ENCODE measurements around the gene HOXC11. TPM values are rescaled to one million over a fixed set of nuclear protein-coding genes. Genes with fewer than 3 reads are reported as not detected.

The HOXC11 gene
- total and polyA plus RNA-seq, 7 donors: not detected

DNA sequence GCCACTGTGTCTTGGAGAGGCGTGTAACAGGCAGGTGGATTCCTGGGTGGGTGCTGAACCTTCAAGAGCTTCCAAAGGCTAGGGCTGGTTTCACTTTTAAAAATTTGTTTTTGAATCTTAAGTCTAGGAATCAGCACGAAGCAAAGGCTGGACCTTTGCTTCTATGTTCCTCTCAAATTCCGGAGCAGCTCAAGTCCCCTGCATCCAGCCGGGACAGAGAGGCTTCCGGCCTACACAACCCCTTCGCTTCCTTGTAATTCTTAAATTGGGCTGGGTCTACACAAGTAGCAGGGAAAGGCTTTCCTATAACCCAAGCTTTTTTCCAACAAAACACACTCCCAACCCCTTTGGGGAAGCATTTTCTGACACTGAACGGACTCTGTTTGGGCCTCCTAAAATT lies 9.9 kb upstream of the HOXC11 start:
- Histone ChIP-seq H3K27ac (no peak overlapping the region), H3K9me3 (no peaks in the 10 kb centered on the region), H3K27me3 (peaks cover 95 to 100% (median 99%) of the 10 kb centered on the region in 3 donors), H3K4me1 (peaks cover 0 to 29% (median 17%) of the 10 kb centered on the region in 4 donors), H3K4me3 (no peak overlapping the region), H3K36me3 (no peaks in the 10 kb centered on the region)
- TF ChIP-seq, protein P1, sequence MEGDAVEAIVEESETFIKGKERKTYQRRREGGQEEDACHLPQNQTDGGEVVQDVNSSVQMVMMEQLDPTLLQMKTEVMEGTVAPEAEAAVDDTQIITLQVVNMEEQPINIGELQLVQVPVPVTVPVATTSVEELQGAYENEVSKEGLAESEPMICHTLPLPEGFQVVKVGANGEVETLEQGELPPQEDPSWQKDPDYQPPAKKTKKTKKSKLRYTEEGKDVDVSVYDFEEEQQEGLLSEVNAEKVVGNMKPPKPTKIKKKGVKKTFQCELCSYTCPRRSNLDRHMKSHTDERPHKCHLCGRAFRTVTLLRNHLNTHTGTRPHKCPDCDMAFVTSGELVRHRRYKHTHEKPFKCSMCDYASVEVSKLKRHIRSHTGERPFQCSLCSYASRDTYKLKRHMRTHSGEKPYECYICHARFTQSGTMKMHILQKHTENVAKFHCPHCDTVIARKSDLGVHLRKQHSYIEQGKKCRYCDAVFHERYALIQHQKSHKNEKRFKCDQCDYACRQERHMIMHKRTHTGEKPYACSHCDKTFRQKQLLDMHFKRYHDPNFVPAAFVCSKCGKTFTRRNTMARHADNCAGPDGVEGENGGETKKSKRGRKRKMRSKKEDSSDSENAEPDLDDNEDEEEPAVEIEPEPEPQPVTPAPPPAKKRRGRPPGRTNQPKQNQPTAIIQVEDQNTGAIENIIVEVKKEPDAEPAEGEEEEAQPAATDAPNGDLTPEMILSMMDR (IDR thresholded peaks at IDR 0.05): no peak
- no peak for TF ChIP-seq POLR2A (IDR thresholded peaks at IDR 0.05)
- TF ChIP-seq EP300 (IDR thresholded peaks at IDR 0.05): no peak
- TF ChIP-seq POLR2AphosphoS5 (IDR thresholded peaks at IDR 0.05): no peak
- intact Hi-C loops (cut with DNase I): no loop called here
- DNase-seq: no peak
- 19 to 28% methylated on average over 7 of the region's 7 CpGs for WGBS, 2 donors

DNA sequence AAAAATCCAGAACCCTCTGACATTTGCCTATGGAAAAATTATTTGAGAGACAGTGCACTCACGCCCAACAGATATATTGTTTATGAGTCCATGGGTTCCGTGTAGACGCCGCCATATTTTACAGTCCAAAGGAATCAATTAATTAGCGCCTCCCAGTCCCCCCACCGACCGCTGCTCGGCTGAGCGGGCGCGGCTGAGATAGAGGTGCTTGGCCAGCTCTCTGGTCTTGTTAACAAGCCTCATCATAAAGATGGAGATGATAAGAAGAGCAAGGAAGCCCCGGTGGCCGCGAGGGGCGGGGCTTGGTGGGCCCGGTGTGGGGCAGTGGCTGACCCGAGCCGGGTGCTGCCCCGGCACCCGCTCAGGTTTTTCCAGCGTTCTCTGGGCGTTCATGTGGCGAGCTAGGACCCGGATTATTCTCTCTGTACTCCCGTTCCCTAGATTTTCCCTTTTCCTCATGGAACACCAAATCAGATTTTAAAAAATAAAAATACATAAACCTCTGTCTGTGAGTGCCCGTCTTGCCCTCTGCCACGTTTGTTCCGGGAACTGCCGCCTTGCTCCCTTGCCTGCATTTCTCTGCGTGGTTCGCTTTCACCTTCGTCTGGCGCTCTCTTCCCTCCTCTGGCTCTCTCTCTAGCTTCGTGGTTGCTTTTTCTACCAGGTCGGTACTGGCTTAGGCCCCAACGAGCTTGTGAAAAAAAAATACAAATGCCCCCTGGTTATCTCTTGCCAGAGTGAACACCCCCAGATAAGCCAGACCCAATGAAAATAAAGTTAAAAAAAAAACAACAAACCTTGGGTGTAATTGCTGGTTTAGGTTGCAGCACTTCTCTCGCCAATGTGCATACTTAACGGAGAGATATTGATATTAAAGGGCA lies 9.3 kb upstream of the HOXC11 start:
- no peak overlapping the region for H3K4me3 ChIP-seq
- intact Hi-C loops (cut with DNase I): no loop called here
- H3K4me1 ChIP-seq: peaks cover 0 to 29% (median 17%) of the 10 kb centered on the region in 4 donors
- H3K9me3 ChIP-seq: no peaks in the 10 kb centered on the region
- TF ChIP-seq EP300 (IDR thresholded peaks at IDR 0.05) (no peak), POLR2AphosphoS5 (IDR thresholded peaks at IDR 0.05) (no peak), POLR2A (IDR thresholded peaks at IDR 0.05) (no peak)
- TF ChIP-seq, protein P1 (IDR thresholded peaks at IDR 0.05): no peak
- H3K27me3 ChIP-seq: peaks cover 95 to 100% (median 99%) of the 10 kb centered on the region in 3 donors
- no peak overlapping the region for H3K27ac ChIP-seq
- H3K36me3 ChIP-seq: no peaks in the 10 kb centered on the region
- no peak for DNase-seq
- WGBS, 2 donors: 7 to 8% methylated on average over 38 of the region's 38 CpGs

DNA sequence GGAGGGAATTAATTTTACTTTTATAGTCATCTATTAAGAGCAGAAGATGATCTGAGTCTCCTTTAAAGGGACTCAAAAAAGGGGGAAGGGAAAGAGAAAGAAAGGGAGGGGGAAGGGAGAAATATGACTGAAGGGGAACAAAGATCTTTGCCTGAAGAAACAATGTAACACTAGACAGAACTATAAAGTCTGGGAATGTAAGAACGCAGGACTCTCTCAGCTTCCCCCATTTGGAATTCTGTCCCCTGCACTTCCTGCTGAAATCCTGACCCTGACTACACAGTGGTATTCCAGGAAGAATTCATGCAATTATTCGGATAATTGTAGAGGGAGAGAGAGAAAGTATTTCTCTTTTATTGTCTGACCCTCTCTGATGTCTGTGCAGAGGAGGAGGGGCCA lies 8.6 kb upstream of the HOXC11 start:
- H3K27me3 ChIP-seq: peaks cover 95 to 100% (median 98%) of the 10 kb centered on the region in 3 donors
- no peak overlapping the region for H3K27ac ChIP-seq
- intact Hi-C loops (cut with DNase I): no loop called here
- H3K36me3 ChIP-seq: no peaks in the 10 kb centered on the region
- H3K4me1 ChIP-seq: peaks cover 0 to 29% (median 17%) of the 10 kb centered on the region in 4 donors
- TF ChIP-seq POLR2AphosphoS5 (IDR thresholded peaks at IDR 0.05): no peak
- TF ChIP-seq, protein P1 (IDR thresholded peaks at IDR 0.05): no peak
- no peak for TF ChIP-seq EP300 (IDR thresholded peaks at IDR 0.05)
- no peak for TF ChIP-seq POLR2A (IDR thresholded peaks at IDR 0.05)
- H3K9me3 ChIP-seq: no peaks in the 10 kb centered on the region
- no peak overlapping the region for H3K4me3 ChIP-seq
- 8 to 12% methylated on average over 2 of the region's 2 CpGs for WGBS, 2 donors
- no peak for DNase-seq

DNA sequence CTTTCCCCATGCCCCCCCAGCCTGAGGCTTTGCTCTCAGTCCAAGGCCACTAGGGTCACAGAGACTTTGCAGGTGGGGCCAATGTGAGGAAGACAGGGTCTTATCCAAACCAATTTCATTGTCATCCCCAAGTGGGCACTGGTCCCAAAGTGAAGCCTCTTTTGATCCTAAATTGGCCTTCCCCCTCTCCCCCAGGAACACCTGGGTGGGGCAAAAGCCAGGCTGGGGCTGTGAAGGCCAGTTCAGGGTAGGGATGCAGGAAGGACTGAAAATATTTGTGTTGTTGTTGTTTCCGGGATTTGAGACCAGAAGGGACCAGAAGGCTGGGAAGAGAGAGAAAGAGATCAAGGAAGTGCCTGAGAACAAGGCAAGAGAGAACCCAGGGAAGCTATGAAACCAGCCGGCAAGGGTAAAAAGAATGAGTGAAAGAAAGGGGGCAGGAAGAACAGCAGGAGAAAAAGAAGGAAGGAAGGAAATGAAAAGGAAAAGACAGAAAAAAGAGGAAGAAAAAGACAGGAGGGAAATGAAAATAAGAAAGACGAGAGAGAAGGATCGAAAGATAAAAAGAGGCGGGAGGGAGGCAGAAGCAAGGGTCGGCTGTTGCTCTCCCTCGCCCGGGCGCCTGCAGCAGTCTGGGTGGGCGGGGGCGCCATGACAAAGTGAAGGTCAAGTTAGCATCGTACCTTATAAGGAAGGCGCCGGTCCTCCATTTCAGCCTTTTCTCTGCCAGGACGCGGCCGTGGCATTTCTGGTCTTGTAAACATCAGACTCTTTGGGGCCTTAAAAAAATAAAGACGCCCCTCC lies 7.4 kb upstream of the HOXC11 start:
- no peak overlapping the region for H3K27ac ChIP-seq
- H3K36me3 ChIP-seq: no peaks in the 10 kb centered on the region
- TF ChIP-seq, protein P1 (IDR thresholded peaks at IDR 0.05): no peak
- TF ChIP-seq POLR2A (IDR thresholded peaks at IDR 0.05): no peak
- no peak for TF ChIP-seq EP300 (IDR thresholded peaks at IDR 0.05)
- TF ChIP-seq POLR2AphosphoS5 (IDR thresholded peaks at IDR 0.05): no peak
- 3 to 6% methylated on average over 18 of the region's 18 CpGs for WGBS, 2 donors
- H3K9me3 ChIP-seq: no peaks in the 10 kb centered on the region
- peaks cover 0 to 29% (median 17%) of the 10 kb centered on the region in 4 donors for H3K4me1 ChIP-seq
- no peak for DNase-seq
- peaks cover 95 to 100% (median 98%) of the 10 kb centered on the region in 3 donors for H3K27me3 ChIP-seq
- H3K4me3 ChIP-seq: no peak overlapping the region
- intact Hi-C loops (cut with DNase I): no loop called here

All from sigmoid colon (tissue), 7 donors.